ENCODE data around the gene PIK3R3. TPM values are rescaled to one million over a fixed set of nuclear protein-coding genes. Genes with fewer than 3 reads are reported as not detected.

The PIK3R3 gene
- polyA plus RNA-seq, 1 experiment: 1.5 TPM

- H3K4me3 ChIP-seq (ENCODE audit: low read depth, low read length): no peak overlapping the region
- POLR2A ChIA-PET: no interaction called here
- CTCF ChIA-PET: interaction anchor here (1.0 kb wide), 2 partner anchors 8 to 16 kb away, joined by 3 read pairs; no protein-coding TSS in a partner anchor
- TF ChIP-seq CTCF (IDR thresholded peaks at IDR 0.05; ENCODE audit: insufficient read depth, low read depth, low read length): no peak
- no peak for DNase-seq (ENCODE audit: low read depth)
- H3K27me3 ChIP-seq (ENCODE audit: control insufficient read depth, insufficient read depth, low read length): no peaks in the 10 kb centered on the region
- H3K36me3 ChIP-seq (ENCODE audit: control insufficient read depth, insufficient read depth, low read length): no peaks in the 10 kb centered on the region
Measured at GRCh38 chr1:46044116-46044515, 88.3 kb downstream of the PIK3R3 start.

GRCh38 chr1:46043458-46044017, 88.9 kb downstream of the PIK3R3 start:
- CTCF ChIA-PET: interaction anchor here (1.0 to 2.0 kb wide), 4 partner anchors 9 to 180 kb away, joined by 3 to 7 read pairs (median 4); no protein-coding TSS in a partner anchor

GRCh38 chr1:46041974-46042373, 90.5 kb downstream of the PIK3R3 start:
- ChIA-PET POLR2A (no interaction called here), CTCF (interaction anchor here (0.8 to 9.5 kb wide), 4 partner anchors 23 to 181 kb away, joined by 3 to 173 read pairs (median 5); partner anchors contain the start of genes P3R3URF and TSPAN1)
- no peak for TF ChIP-seq CTCF (IDR thresholded peaks at IDR 0.05; ENCODE audit: insufficient read depth, low read depth, low read length)
- no peaks in the 10 kb centered on the region for H3K36me3 ChIP-seq (ENCODE audit: control insufficient read depth, insufficient read depth, low read length)
- DNase-seq (ENCODE audit: low read depth): no peak
- H3K27me3 ChIP-seq (ENCODE audit: control insufficient read depth, insufficient read depth, low read length): no peaks in the 10 kb centered on the region
- H3K4me3 ChIP-seq (ENCODE audit: low read depth, low read length): no peak overlapping the region

More at GRCh38 chr1:46043458-46044017, 88.9 kb downstream of the PIK3R3 start:
- no peak for DNase-seq (ENCODE audit: low read depth)
- Histone ChIP-seq H3K36me3 (ENCODE audit: control insufficient read depth, insufficient read depth, low read length) (no peaks in the 10 kb centered on the region), H3K4me3 (ENCODE audit: low read depth, low read length) (no peak overlapping the region), H3K27me3 (ENCODE audit: control insufficient read depth, insufficient read depth, low read length) (no peaks in the 10 kb centered on the region)
- POLR2A ChIA-PET: no interaction called here
- TF ChIP-seq CTCF (IDR thresholded peaks at IDR 0.05; ENCODE audit: insufficient read depth, low read depth, low read length): no peak

- no peaks in the 10 kb centered on the region for H3K27me3 ChIP-seq (ENCODE audit: control insufficient read depth, insufficient read depth, low read length)
- no peaks in the 10 kb centered on the region for H3K36me3 ChIP-seq (ENCODE audit: control insufficient read depth, insufficient read depth, low read length)
- CTCF ChIA-PET: interaction anchor here (0.8 to 9.5 kb wide), 4 partner anchors 24 to 182 kb away, joined by 3 to 173 read pairs (median 5); partner anchors contain the start of genes P3R3URF and TSPAN1
- no peak overlapping the region for H3K4me3 ChIP-seq (ENCODE audit: low read depth, low read length)
- TF ChIP-seq CTCF (IDR thresholded peaks at IDR 0.05; ENCODE audit: insufficient read depth, low read depth, low read length): no peak
- DNase-seq (ENCODE audit: low read depth): no peak
- POLR2A ChIA-PET: no interaction called here
Measured at GRCh38 chr1:46041551-46041950, 90.9 kb downstream of the PIK3R3 start.

GRCh38 chr1:46039571-46040052, 92.8 kb downstream of the PIK3R3 start:
- CTCF ChIA-PET: interaction anchor here (0.6 to 9.5 kb wide), 7 partner anchors 92 to 192 kb away, joined by 3 to 173 read pairs (median 3); partner anchors contain the start of genes P3R3URF and TSPAN1
- peak; percentile 15 for DNase-seq (ENCODE audit: low read depth)
- Histone ChIP-seq H3K27me3 (ENCODE audit: control insufficient read depth, insufficient read depth, low read length) (no peaks in the 10 kb centered on the region), H3K36me3 (ENCODE audit: control insufficient read depth, insufficient read depth, low read length) (no peaks in the 10 kb centered on the region), H3K4me3 (ENCODE audit: low read depth, low read length) (no peak overlapping the region)
- TF ChIP-seq CTCF (IDR thresholded peaks at IDR 0.05; ENCODE audit: insufficient read depth, low read depth, low read length): no peak
- POLR2A ChIA-PET: interaction anchor here (0.6 kb wide), 1 partner anchor 98 kb away, joined by 3 read pairs; no protein-coding TSS in a partner anchor
